Pancreas (tissue), 10 donors: Measurements from ENCODE around the gene SEZ6. TPM values are rescaled to one million over a fixed set of nuclear protein-coding genes. Genes with fewer than 3 reads are reported as not detected.

ENCODE experiments used
- ATAC-seq, 4 donors: fragments of 200-7000 bp; cut with Tn5 transposase; one replicate each; pipeline versions ENCODE4 v1.8.0 to v1.9.1; 2020; ENCODE audit warnings: mild to moderate bottlenecking in 4 of 4, moderate library complexity in 4 of 4
- DNase-seq, 6 donors: peaks; one replicate each; pipeline ENCODE4 v3.0.0-alpha.2; 2020
- FAIRE-seq: peaks from 2 replicates; lab custom pipeline; 2012; peaks lifted over from hg19 to GRCh38; lab: Jason Lieb, UNC
- H3K27ac ChIP-seq, 4 donors: fragments of 200-600 bp; sonication (generic); 1 replicate in 3 of 4; 2 replicates in 1 of 4; pipeline versions ENCODE4 v1.5.0 to v1.8.0; 2020
- H3K27me3 ChIP-seq, 4 donors: fragments of 200-600 bp; one replicate each; pipeline ENCODE4 v1.8.0; 2021
- H3K36me3 ChIP-seq, 3 donors: fragments of 200-600 bp; sonication (generic) in 1 of 3; one replicate each; pipeline versions ENCODE4 v1.5.0 to v1.8.0; 2020 to 2021
- H3K4me1 ChIP-seq, 3 donors: fragments of 200-600 bp; one replicate each; pipeline ENCODE4 v1.8.0; 2021
- H3K4me3 ChIP-seq, 4 donors: fragments of 200-600 bp; sonication (generic) in 2 of 4; one replicate each; pipeline versions ENCODE4 v1.5.0 to v1.8.0; 2020 to 2021
- H3K9me3 ChIP-seq, 4 donors: fragments of 200-600 bp; one replicate each; pipeline ENCODE4 v1.8.0; 2021
- CTCF ChIP-seq, 4 donors: fragments of 200-600 bp; sonication (generic) in 3 of 4; IDR thresholded peaks; one replicate each; pipeline versions ENCODE4 v1.5.0 to v1.8.0; 2021; ENCODE audit warnings: antibody characterized with exemption in 4 of 4
- WGBS, 2 donors: extraction: QIAGEN DNeasy Blood & Tissue Kit; methylation state at CpG; one replicate each; pipeline ENCODE4 v1.1.7; 2013; 5-methylcytosine and 5-hydroxymethylcytosine counted together
- intact Hi-C, 3 donors: fragments of 100-400 bp; cut with DNase I; formaldehyde crosslinking; loops; one replicate each; pipeline versions ENCODE4 v1.11.1 to v1.14.2; 2022
- polyA plus RNA-seq, 2 donors: library from polyadenylated mRNA; stranded (reverse); fragments of 200-250 nt; gene quantifications; one replicate each; pipeline ENCODE4 v1.2.3, GENCODE V29; 2013
- total RNA-seq, 6 donors: library from RNA; stranded (reverse); fragmentation: NEBNext Ultra II Directional in 4 of 6; extraction: Animal tissue kit (Norgen Biotek cat#: 25700) in 4 of 6; gene quantifications; one replicate each; pipeline versions ENCODE4 v1.2.1 to v1.2.4, GENCODE V29; 2021 to 2023
- donor health status: healthy with polysubstance abuse.
- donor health status: DM: no; HTN: no; CAD: no; lungs with moderate emphysema.
- donor health status: DM: no; HTN: no; CAD: no.
- donor health status: control.
- donor health status: control.
- donor health status: Bipolar disorder and iron deficiency.
- donor health status: DM: yes; HTN: yes; CAD: no.
- donor health status: DM: no; HTN: no; CAD: no.
- donor health status: DM: no; HTN: no; CAD: no.
- donor health status: DM: yes; HTN: yes; CAD: no.

Gene SEZ6
- total and polyA plus RNA-seq, 8 donors = 0.13 to 5.0 (median 0.64) TPM

- H3K27me3 ChIP-seq = no peaks in the 10 kb centered on the region
- FAIRE-seq (no peak), DNase-seq (no peak), ATAC-seq (no peak)
- H3K4me3 ChIP-seq = no peak overlapping the region
- no peaks in the 10 kb centered on the region for H3K36me3 ChIP-seq
- TF ChIP-seq CTCF (IDR thresholded peaks at IDR 0.05) = no peak
- H3K27ac ChIP-seq = no peak overlapping the region
- H3K4me1 ChIP-seq = peaks cover 9 to 46% (median 43%) of the 10 kb centered on the region in 3 donors
- no peaks in the 10 kb centered on the region for H3K9me3 ChIP-seq
- intact Hi-C loops = no loop called here
- 49 to 52% methylated on average over 8 of the region's 8 CpGs for WGBS, 2 donors
Measured at GRCh38 chr17:28944862-28945741, 60.7 kb downstream of the SEZ6 start.

DNA sequence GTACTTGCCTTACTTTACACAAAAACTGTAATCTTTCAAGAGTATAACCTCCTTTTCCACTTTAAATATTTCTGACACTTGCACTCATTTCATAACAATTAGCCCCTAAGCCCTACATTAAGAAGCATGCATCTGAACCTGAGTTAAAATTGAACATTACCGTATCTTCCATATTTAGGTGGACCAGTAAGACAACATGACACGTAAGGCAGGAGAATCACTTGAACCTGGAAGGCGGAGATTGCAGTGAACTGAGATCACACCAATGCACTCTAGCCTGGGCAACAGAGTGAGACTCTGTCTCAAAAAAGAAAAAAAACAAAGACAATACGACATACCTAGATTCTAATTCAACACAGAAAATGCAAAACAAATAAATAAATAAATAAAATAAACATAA is 61.5 kb downstream of the SEZ6 start:
- no peak for DNase-seq
- no peaks in the 10 kb centered on the region for H3K27me3 ChIP-seq
- intact Hi-C loops = no loop called here
- WGBS, 2 donors = 68 to 70% methylated on average over 4 of the region's 4 CpGs
- no peak overlapping the region for H3K27ac ChIP-seq
- FAIRE-seq = no peak
- H3K4me3 ChIP-seq = no peak overlapping the region
- H3K4me1 ChIP-seq = peaks cover 9 to 51% (median 46%) of the 10 kb centered on the region in 3 donors
- H3K36me3 ChIP-seq = no peaks in the 10 kb centered on the region
- ATAC-seq = no peak
- TF ChIP-seq CTCF (IDR thresholded peaks at IDR 0.05) = no peak
- no peaks in the 10 kb centered on the region for H3K9me3 ChIP-seq

DNA sequence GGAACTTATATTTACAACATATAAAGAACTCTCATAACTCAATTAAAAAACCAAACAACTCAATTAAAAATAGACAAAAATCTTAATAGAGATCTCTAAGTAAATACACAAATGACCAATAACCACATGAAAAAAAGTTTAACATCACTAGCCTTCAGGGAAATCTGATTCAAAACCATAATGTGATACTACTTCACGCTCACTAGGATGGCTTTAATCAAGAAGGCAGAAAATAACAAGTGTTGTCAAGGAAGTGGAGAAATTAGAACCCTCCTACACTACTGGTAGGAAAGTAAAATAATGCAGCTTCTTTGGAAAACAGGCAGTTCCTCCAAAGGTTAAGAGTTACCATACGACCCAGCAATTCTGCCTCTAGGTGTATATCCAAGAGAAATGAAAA is 62.9 kb downstream of the SEZ6 start:
- no peak for ATAC-seq
- Histone ChIP-seq H3K4me3 (no peak overlapping the region), H3K36me3 (no peaks in the 10 kb centered on the region), H3K27me3 (no peaks in the 10 kb centered on the region), H3K4me1 (peaks cover 7 to 58% (median 47%) of the 10 kb centered on the region in 3 donors), H3K27ac (no peak overlapping the region), H3K9me3 (no peaks in the 10 kb centered on the region)
- DNase-seq = no peak
- intact Hi-C loops = no loop called here
- TF ChIP-seq CTCF (IDR thresholded peaks at IDR 0.05) = no peak
- no peak for FAIRE-seq
- 91 to 94% methylated on average over 2 of the region's 2 CpGs for WGBS, 2 donors

GRCh38 chr17:28941251-28941650 is 64.6 kb downstream of the SEZ6 start:
- no peak overlapping the region for H3K27ac ChIP-seq
- FAIRE-seq = no peak
- H3K36me3 ChIP-seq = no peaks in the 10 kb centered on the region
- H3K4me3 ChIP-seq = no peak overlapping the region
- no peak for ATAC-seq
- intact Hi-C loops = no loop called here
- H3K9me3 ChIP-seq = no peaks in the 10 kb centered on the region
- WGBS, 2 donors = 69 to 72% methylated on average over 1 of the region's 1 CpG
- H3K4me1 ChIP-seq = peaks cover 14 to 56% (median 47%) of the 10 kb centered on the region in 3 donors
- TF ChIP-seq CTCF (IDR thresholded peaks at IDR 0.05) = no peak
- no peaks in the 10 kb centered on the region for H3K27me3 ChIP-seq
- no peak for DNase-seq

DNA sequence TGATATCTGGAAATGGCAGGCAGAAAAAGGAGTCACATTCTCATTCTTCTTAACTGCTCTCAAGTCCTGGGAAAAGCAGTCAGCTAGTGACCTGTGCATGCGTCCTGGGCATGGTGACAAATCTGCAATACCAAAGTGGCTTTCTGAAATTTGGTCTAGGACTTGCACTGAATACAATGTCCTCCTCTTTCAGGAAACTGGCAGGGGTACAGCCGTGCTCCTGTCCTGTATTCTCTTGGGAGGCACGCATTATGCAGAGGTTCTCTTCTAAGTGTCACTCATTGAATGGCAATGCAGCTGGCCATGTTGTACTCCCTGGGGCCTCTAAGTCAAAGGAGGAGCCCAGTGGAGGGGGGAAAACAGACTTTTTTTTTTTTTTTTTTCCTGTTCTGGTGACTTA is 65.2 kb downstream of the SEZ6 start:
- Histone ChIP-seq H3K27me3 (no peaks in the 10 kb centered on the region), H3K4me1 (peaks cover 14 to 60% (median 42%) of the 10 kb centered on the region in 3 donors), H3K9me3 (no peaks in the 10 kb centered on the region), H3K4me3 (no peak overlapping the region), H3K27ac (no peak overlapping the region), H3K36me3 (no peaks in the 10 kb centered on the region)
- no peak for TF ChIP-seq CTCF (IDR thresholded peaks at IDR 0.05)
- 38 to 39% methylated on average over 3 of the region's 3 CpGs for WGBS, 2 donors
- no peak for FAIRE-seq
- intact Hi-C loops = no loop called here
- ATAC-seq = peak in 1 of 4 donors; percentile 8
- DNase-seq = no peak
